Activated CD4-positive, alpha-beta T cell treated with anti-CD3 and anti-CD28 coated beads, Interleukin-2, amount 10 ng/mL, durations not matched to agents 7 days and 5 days (primary cell): Measurements from ENCODE around the gene DCX. TPM values are rescaled to one million over a fixed set of nuclear protein-coding genes. Genes with fewer than 3 reads are reported as not detected.

Source experiments
- CTCF ChIA-PET: fragments of 350-600 bp; sonication (Branson Sonifier 250); formaldehyde crosslinking; loops from one replicate; lab custom pipeline; 2021; ENCODE audit warnings: antibody characterized with exemption; lab: Charles Lee
- POLR2A ChIA-PET: fragments of 350-600 bp; sonication (Branson Sonifier 250); formaldehyde crosslinking; loops from one replicate; lab custom pipeline; 2021; ENCODE audit warnings: antibody characterized with exemption; lab: Charles Lee
- DNase-seq: peaks from one replicate; pipeline ENCODE4 v3.0.0-alpha.2; 2020
- H3K27ac Mint-ChIP-seq: one replicate; pipeline ENCODE4 v1.8.0; 2021; ENCODE audit warnings: mild to moderate bottlenecking, moderate library complexity, mixed read lengths
- H3K27me3 Mint-ChIP-seq: one replicate; pipeline ENCODE4 v1.8.0; 2021; ENCODE audit warnings: mixed read lengths
- H3K36me3 Mint-ChIP-seq: one replicate; pipeline ENCODE4 v1.8.0; 2021; ENCODE audit warnings: low read depth, mixed read lengths
- H3K4me1 Mint-ChIP-seq: one replicate; pipeline ENCODE4 v1.8.0; 2021; ENCODE audit warnings: mixed read lengths
- H3K4me3 Mint-ChIP-seq: one replicate; pipeline ENCODE4 v1.8.0; 2021; ENCODE audit warnings: mild to moderate bottlenecking, moderate library complexity, mixed read lengths
- H3K9me3 Mint-ChIP-seq: one replicate; pipeline ENCODE4 v1.8.0; 2021; ENCODE audit warnings: mixed read lengths
- total RNA-seq, 2 experiments: library from RNA; stranded (reverse); gene quantifications; one replicate each; pipeline ENCODE4 v1.2.3, GENCODE V29; 2021

Gene DCX
- total RNA-seq, 2 experiments from 2014 or later = not detected

DNA sequence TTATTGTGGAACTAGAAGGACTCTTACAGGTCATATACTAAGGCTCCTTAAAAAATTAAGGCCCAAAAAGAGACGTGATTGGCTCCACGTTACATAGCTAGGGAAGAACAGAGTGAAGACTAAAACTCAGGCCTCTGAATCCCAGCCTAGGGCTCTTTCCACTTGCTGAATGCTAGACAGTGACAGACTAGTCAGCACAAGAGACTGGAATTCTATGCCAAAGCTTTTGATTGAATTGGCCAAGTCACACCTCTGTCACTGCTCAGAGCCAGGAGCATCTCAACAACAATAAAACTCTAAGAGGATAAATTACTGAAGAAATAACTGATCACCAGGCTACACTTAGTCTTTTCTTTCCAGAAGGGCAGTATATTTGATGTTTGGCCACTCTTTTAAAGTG lies 16.8 kb downstream of the DCX start:
- Mint-ChIP-seq H3K9me3 (no peaks in the 10 kb centered on the region), H3K4me3 (no peak overlapping the region), H3K4me1 (no peaks in the 10 kb centered on the region), H3K36me3 (no peaks in the 10 kb centered on the region), H3K27ac (no peak overlapping the region), H3K27me3 (no peaks in the 10 kb centered on the region)
- no peak for DNase-seq
- ChIA-PET CTCF (no interaction called here), POLR2A (no interaction called here)

DNA sequence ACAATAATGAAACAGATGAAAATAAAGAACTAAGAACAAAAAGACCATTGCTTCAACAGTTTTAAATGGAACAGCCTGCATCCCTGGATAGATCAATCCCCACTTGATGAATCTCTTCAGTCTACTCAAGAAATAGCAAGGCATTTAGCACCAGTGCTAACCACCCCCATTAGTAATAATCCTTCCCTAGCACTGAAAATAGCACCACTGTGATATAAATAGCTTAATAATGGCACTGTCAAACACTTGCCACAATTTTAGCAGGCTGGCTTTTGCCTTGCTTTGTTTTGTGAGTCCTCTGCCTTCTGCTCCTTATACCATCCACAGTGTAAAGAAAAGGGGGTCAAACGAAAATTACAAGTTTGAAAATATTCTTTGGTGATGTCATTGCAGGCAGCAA lies 17.4 kb downstream of the DCX start:
- no peak overlapping the region for H3K4me3 Mint-ChIP-seq
- CTCF ChIA-PET = no interaction called here
- POLR2A ChIA-PET = no interaction called here
- H3K36me3 Mint-ChIP-seq = no peaks in the 10 kb centered on the region
- H3K27me3 Mint-ChIP-seq = no peaks in the 10 kb centered on the region
- H3K27ac Mint-ChIP-seq = no peak overlapping the region
- H3K9me3 Mint-ChIP-seq = no peaks in the 10 kb centered on the region
- H3K4me1 Mint-ChIP-seq = no peaks in the 10 kb centered on the region
- no peak for DNase-seq

DNA sequence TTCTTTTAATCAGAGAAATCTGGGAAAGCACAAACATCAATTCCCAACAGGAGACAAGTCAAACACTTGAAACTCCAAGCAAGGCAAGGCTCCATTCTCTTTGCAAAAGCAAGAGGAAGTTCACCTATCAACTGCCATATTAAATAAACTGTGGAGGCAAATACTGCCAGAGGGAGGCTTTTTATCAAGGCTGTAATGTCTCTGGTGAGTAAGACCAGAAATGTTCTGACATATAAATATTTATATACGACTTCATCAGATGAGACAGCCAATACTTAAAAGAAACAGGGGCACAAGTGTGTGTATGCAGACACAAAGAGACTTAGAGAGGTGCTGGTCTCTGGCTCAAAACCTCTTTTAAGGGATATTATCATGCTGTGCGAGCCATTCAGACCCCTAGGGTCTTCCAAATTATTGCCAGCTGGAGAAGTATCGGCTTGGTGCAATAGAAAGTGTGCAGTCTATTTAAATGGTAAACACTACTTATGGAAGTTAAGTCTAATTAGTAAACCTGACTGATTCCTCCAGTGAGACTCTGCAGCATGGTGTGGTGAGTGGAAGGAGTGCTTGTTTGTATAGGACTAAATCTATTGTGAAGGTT lies 24.4 kb downstream of the DCX start:
- H3K9me3 Mint-ChIP-seq = no peaks in the 10 kb centered on the region

DNA sequence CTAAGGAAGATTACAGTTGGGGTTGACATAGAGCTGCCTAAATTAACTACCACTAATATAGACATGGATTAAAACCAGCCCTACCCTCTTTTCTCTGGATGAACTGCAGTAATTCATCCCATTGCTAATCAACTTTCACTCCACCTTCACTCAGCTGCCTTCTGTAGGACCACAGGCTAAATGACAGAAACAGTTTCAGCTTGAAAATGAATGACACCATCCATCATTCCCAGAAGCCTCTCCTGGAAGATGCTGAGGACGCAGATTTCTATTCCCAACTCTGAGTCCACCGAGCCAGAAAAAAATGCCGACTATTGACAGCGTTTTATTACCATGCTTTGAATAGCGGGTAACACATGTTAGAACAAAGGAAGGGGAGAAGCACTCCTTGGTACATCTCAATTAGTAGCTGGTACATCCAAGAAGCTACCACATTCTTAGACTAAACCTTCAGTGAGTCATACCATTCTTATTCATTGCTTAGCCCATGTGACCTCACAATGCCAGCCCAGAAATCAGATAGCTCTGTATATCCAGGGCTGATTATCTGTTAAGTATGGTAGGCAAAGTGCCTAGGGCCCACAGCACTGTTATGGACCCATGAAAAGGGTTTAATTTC lies 25.3 kb downstream of the DCX start:
- Mint-ChIP-seq H3K4me1 (no peaks in the 10 kb centered on the region), H3K27me3 (no peaks in the 10 kb centered on the region), H3K4me3 (no peak overlapping the region), H3K9me3 (no peaks in the 10 kb centered on the region), H3K36me3 (no peaks in the 10 kb centered on the region), H3K27ac (no peak overlapping the region)
- DNase-seq = no peak
- ChIA-PET CTCF (interaction anchor here (1.1 kb wide), 1 partner anchor 41 kb away, joined by 3 read pairs; no protein-coding TSS in a partner anchor), POLR2A (no interaction called here)

More for the DNA sequence above, 24.4 kb downstream of the DCX start:
- no peaks in the 10 kb centered on the region for H3K4me1 Mint-ChIP-seq
- no peaks in the 10 kb centered on the region for H3K36me3 Mint-ChIP-seq
- no peak overlapping the region for H3K4me3 Mint-ChIP-seq
- CTCF ChIA-PET = no interaction called here
- no peak for DNase-seq
- H3K27me3 Mint-ChIP-seq = no peaks in the 10 kb centered on the region
- POLR2A ChIA-PET = no interaction called here
- no peak overlapping the region for H3K27ac Mint-ChIP-seq

DNA sequence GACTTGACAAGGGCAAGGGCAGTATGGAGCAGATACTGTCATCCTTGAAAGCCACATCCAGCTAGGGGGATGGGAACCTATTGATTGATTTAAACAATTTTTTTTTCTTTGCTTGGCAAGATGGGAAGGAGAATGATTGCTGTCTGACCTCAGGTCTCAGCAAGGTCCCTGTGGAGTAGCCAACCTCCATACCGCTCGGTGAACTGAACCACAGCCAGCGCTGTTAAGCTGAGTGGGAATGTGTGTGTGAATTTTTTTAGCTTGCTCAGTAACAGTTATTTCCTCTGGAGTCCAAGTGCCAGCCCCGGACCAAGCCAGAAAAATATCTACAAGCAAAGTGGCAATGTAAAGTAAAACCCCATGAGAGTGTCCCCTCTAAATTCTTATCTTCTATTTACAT lies 25.9 kb downstream of the DCX start:
- H3K27ac Mint-ChIP-seq = no peak overlapping the region
- no peak for DNase-seq
- POLR2A ChIA-PET = no interaction called here
- no peaks in the 10 kb centered on the region for H3K27me3 Mint-ChIP-seq
- H3K9me3 Mint-ChIP-seq = no peaks in the 10 kb centered on the region
- H3K4me3 Mint-ChIP-seq = no peak overlapping the region
- H3K4me1 Mint-ChIP-seq = no peaks in the 10 kb centered on the region
- H3K36me3 Mint-ChIP-seq = no peaks in the 10 kb centered on the region
- CTCF ChIA-PET = interaction anchor here (1.1 kb wide), 1 partner anchor 41 kb away, joined by 3 read pairs; no protein-coding TSS in a partner anchor

DNA sequence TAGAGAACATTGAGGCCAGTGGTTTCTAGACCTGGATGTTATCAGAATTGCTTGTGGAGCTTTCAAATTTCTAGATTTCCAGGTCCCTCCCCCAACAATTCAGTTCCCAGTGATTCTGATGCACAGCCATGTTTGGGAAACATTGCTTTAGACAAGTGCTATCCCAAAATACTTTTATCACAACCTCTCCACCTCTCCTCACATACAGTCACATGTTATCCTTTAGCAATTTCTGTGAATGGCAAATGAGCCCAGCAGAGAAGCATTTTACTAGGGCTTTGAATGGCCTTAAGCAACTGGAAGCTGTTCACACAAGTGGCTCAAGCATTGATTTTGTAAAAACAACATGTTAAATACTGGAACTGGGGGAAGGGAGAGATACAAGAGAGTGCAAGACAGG lies 29.7 kb downstream of the DCX start:
- POLR2A ChIA-PET = no interaction called here
- Mint-ChIP-seq H3K4me1 (no peaks in the 10 kb centered on the region), H3K27ac (no peak overlapping the region), H3K36me3 (no peaks in the 10 kb centered on the region), H3K9me3 (no peaks in the 10 kb centered on the region), H3K27me3 (no peaks in the 10 kb centered on the region), H3K4me3 (no peak overlapping the region)
- CTCF ChIA-PET = no interaction called here
- no peak for DNase-seq

DNA sequence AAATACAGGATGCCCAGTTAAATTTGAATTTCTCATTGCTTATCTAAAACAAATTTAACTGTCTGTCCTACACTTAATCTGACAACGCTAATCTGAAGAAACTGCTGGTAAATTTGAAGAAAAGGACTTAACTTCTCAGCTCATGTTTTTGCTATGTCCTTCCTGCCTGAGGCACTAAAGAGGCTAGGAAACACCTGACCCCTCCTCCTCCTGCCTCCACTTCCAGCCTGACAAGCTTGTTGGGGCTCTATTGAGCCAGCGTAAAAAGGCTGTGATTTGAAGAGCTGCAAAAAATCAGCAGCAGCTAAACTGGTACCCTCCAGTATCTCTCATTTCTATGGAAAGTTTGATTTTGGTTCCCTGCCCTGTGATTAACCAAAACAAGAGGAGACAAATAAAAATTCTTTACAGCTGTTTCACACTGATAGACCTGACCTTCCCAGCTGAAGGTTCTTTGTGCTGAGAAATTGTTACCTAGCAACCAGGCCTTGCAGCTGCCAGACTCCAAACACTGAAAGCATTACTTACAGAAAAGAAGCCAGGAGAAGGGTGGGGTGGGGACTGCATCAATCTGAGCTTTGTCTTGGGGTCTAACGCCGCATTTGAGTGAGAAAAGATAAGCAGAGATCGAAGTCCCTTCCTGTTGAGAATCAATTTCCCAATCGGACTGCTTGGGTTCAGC lies 35.0 kb downstream of the DCX start:
- DNase-seq = no peak
- ChIA-PET CTCF (no interaction called here), POLR2A (no interaction called here)
- no peaks in the 10 kb centered on the region for H3K36me3 Mint-ChIP-seq
- no peaks in the 10 kb centered on the region for H3K4me1 Mint-ChIP-seq
- H3K27me3 Mint-ChIP-seq = no peaks in the 10 kb centered on the region
- no peak overlapping the region for H3K27ac Mint-ChIP-seq
- H3K9me3 Mint-ChIP-seq = no peaks in the 10 kb centered on the region
- no peak overlapping the region for H3K4me3 Mint-ChIP-seq

DNA sequence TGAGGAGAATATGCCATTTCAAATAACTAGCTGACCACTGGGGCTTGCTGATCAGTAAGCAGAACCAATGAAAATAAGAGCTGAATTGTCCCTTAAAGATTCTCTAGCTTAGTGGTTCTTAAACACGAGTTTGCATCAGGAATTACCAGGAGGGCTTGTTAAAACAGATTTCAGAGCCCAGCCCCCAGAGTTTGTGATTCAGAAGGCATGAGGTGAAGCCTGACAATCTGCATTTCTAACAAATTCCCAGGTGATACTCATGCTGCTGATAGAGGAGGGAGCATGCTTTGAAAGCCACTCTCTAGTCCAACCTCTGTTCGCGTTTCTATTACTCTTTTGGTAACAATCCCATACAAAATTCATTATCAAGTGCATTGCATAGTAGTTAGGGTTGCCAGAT lies 35.5 kb downstream of the DCX start:
- no peak for DNase-seq
- no peaks in the 10 kb centered on the region for H3K27me3 Mint-ChIP-seq
- no peak overlapping the region for H3K27ac Mint-ChIP-seq
- POLR2A ChIA-PET = no interaction called here
- H3K9me3 Mint-ChIP-seq = no peaks in the 10 kb centered on the region
- CTCF ChIA-PET = no interaction called here
- no peak overlapping the region for H3K4me3 Mint-ChIP-seq
- H3K36me3 Mint-ChIP-seq = no peaks in the 10 kb centered on the region
- no peaks in the 10 kb centered on the region for H3K4me1 Mint-ChIP-seq

DNA sequence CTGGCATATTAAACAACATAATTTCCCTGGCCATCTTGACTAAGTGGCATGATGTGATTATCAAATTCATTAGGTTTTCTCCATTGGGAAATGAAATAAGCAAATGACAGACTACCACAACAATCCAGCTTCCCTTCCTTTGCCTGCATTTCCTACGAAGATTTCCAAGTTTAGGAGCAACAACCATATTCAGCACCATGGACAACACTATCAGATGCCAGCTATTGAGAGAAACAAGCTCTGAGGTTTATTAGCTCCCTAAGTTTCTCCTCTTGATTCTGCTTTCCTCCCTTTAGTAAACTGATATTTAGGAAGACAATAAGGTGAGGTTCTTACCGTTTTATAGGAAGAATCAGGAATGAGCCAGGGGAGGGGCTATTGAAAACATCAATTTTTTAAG lies 36.2 kb downstream of the DCX start:
- no peaks in the 10 kb centered on the region for H3K27me3 Mint-ChIP-seq
- DNase-seq = no peak
- ChIA-PET CTCF (no interaction called here), POLR2A (no interaction called here)
- no peaks in the 10 kb centered on the region for H3K4me1 Mint-ChIP-seq
- no peak overlapping the region for H3K4me3 Mint-ChIP-seq
- H3K9me3 Mint-ChIP-seq = no peaks in the 10 kb centered on the region
- no peaks in the 10 kb centered on the region for H3K36me3 Mint-ChIP-seq
- H3K27ac Mint-ChIP-seq = no peak overlapping the region

DNA sequence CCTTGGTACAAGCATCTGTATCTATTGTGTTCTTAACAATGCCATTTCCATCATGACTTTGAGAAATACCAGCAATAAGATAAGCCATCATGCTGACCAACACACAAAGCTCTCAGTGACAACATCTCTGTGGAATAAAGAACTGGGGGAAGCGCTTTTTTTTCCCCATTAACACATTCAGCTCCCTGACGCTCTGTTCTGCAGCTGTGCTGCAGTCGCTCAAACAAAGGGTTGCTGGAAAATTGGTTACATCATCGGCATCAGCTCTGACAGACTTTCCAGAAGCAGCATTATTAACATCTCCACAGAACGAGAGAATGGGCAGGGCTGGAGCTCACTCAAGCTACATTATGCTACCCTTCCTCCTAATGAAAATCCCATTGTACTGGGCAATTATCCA lies 39.9 kb downstream of the DCX start:
- Mint-ChIP-seq H3K4me3 (no peak overlapping the region), H3K9me3 (no peaks in the 10 kb centered on the region), H3K4me1 (no peaks in the 10 kb centered on the region), H3K36me3 (no peaks in the 10 kb centered on the region), H3K27ac (no peak overlapping the region), H3K27me3 (no peaks in the 10 kb centered on the region)
- DNase-seq = no peak
- POLR2A ChIA-PET = no interaction called here
- CTCF ChIA-PET = no interaction called here

DNA sequence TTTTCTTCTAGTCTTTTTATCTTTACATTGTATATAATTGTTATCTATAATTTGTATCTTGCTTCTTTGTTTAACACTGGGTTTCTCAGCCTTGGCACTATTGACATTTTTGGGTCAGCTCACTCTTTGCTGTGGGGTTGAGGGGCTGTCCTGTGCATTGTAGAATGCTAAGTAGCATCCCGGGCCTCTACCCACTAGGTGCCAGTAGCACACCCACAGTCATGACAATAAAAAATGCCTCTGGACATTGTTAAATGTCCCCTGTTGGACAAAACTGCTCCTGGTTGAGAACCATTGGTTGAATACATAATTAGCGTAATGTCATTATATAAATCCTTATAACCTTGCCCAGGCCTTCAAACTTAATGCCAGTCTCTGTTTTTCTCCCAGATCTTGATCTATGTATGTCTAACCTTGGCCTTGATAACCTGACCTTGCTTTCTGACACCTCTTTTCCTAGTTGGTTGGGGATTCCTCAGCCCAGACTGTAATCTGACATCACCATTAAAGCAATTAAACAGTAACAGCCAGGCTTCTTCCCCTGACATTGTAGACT lies 46.1 kb downstream of the DCX start:
- H3K4me1 Mint-ChIP-seq = no peaks in the 10 kb centered on the region
- DNase-seq = no peak

DNA sequence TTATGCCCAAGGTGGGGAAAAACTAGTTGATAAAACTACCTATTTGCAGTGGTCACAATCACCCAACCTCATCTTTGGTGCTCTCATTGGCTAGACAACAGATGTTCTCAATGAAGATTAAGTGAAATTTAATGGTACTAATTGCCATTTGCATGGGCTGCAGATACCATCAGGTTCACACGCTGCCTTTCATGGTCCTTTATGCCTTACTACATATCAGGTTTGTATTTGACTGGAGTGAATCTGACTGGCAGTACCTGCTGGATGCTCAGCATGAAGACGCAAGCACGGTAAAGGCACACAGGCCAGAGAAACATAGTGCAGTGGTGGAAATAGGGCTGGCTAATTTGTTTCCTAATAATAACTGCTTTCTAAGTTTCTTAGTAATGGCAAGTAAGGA lies 48.3 kb downstream of the DCX start:
- no peak for DNase-seq
- Mint-ChIP-seq H3K27ac (no peak overlapping the region), H3K4me1 (no peaks in the 10 kb centered on the region), H3K27me3 (peaks cover 1% of the 10 kb centered on the region), H3K36me3 (no peaks in the 10 kb centered on the region), H3K9me3 (no peaks in the 10 kb centered on the region), H3K4me3 (no peak overlapping the region)
- ChIA-PET POLR2A (no interaction called here), CTCF (no interaction called here)

More for the DNA sequence above, 46.1 kb downstream of the DCX start:
- POLR2A ChIA-PET = no interaction called here
- no peak overlapping the region for H3K4me3 Mint-ChIP-seq
- CTCF ChIA-PET = no interaction called here
- no peak overlapping the region for H3K27ac Mint-ChIP-seq
- H3K9me3 Mint-ChIP-seq = no peaks in the 10 kb centered on the region
- no peaks in the 10 kb centered on the region for H3K27me3 Mint-ChIP-seq
- no peaks in the 10 kb centered on the region for H3K36me3 Mint-ChIP-seq

DNA sequence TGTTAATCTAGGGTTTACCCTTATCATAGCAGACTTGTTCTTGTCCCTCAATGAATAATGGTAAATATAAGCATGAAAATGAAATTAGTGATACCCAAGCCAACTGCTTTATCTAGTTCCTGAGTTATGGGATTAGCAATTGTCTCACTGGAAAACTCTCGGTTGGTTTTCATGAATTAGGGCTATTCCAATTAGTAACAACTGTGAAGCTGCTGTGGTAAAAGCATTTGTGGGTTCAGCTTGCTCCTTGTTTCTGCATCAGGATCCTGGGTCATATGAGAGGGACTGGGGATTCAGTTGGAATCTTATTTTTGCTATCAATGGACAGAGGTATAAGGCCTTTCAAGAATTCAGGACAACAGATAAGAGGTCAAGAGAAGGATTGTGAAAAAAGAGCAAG lies 50.2 kb downstream of the DCX start:
- no peak overlapping the region for H3K4me3 Mint-ChIP-seq
- H3K36me3 Mint-ChIP-seq = no peaks in the 10 kb centered on the region
- H3K27me3 Mint-ChIP-seq = peaks cover 1% of the 10 kb centered on the region
- H3K4me1 Mint-ChIP-seq = no peaks in the 10 kb centered on the region
- no peaks in the 10 kb centered on the region for H3K9me3 Mint-ChIP-seq
- H3K27ac Mint-ChIP-seq = no peak overlapping the region
- ChIA-PET POLR2A (no interaction called here), CTCF (interaction anchor here (0.6 kb wide), 1 partner anchor 360 kb away, joined by 7 read pairs; no protein-coding TSS in a partner anchor)
- DNase-seq = no peak
